Measurements from ENCODE around the gene RIMKLB. TPM values are rescaled to one million over a fixed set of nuclear protein-coding genes. Genes with fewer than 3 reads are reported as not detected.

Gene RIMKLB
- total and polyA plus RNA-seq, 3 experiments from 2014 or later, result 4.3 to 7.9 (median 6.1) TPM

GRCh38 chr12:8678661-8679111 lies 19.1 kb upstream of the RIMKLB start:
- H3K4me3 Mint-ChIP-seq, result peak overlapping the region in 1 of 7 donors; percentile 44
- peaks cover 11 to 14% (median 14%) of the 10 kb centered on the region in 3 donors for H3K4me1 Mint-ChIP-seq
- no peaks in the 10 kb centered on the region for H3K9me3 Mint-ChIP-seq
- ChIA-PET POLR2A (no interaction called here), CTCF (interaction anchor here (0.8 to 2.6 kb wide), 2 partner anchors 212 to 371 kb away, joined by 3 to 11 read pairs; no protein-coding TSS in a partner anchor)
- H3K9me3 ChIP-seq (ENCODE audit: low read length), result no peaks in the 10 kb centered on the region
- H3K27ac ChIP-seq (ENCODE audit: low read depth, low read length), result no peak overlapping the region
- H3K4me1 ChIP-seq (ENCODE audit: insufficient read depth, low read length), result peaks cover 7% of the 10 kb centered on the region
- no peaks in the 10 kb centered on the region for H3K36me3 Mint-ChIP-seq
- H3K36me3 ChIP-seq (ENCODE audit: insufficient read depth, low read length), result no peaks in the 10 kb centered on the region
- H3K27me3 ChIP-seq (ENCODE audit: insufficient read depth, low read length, poor library complexity, severe bottlenecking), result no peaks in the 10 kb centered on the region
- H3K4me3 ChIP-seq (ENCODE audit: low read length), result no peak overlapping the region
- DNase-seq, result no peak
- no peak overlapping the region for H3K27ac Mint-ChIP-seq
- peaks cover 3 to 4% of the 10 kb centered on the region in 2 donors for H3K27me3 Mint-ChIP-seq

GRCh38 chr12:8680533-8680932 lies 17.3 kb upstream of the RIMKLB start:
- no peak overlapping the region for H3K27ac ChIP-seq (ENCODE audit: low read depth, low read length)
- H3K27me3 ChIP-seq (ENCODE audit: insufficient read depth, low read length, poor library complexity, severe bottlenecking), result no peaks in the 10 kb centered on the region
- peaks cover 3 to 4% of the 10 kb centered on the region in 2 donors for H3K27me3 Mint-ChIP-seq
- H3K4me1 Mint-ChIP-seq, result peaks cover 8 to 11% (median 11%) of the 10 kb centered on the region in 3 donors
- H3K4me1 ChIP-seq (ENCODE audit: insufficient read depth, low read length), result peaks cover 5% of the 10 kb centered on the region
- no peaks in the 10 kb centered on the region for H3K36me3 ChIP-seq (ENCODE audit: insufficient read depth, low read length)
- no peaks in the 10 kb centered on the region for H3K36me3 Mint-ChIP-seq
- no peak for DNase-seq
- POLR2A ChIA-PET, result no interaction called here
- H3K4me3 ChIP-seq (ENCODE audit: low read length), result no peak overlapping the region
- H3K9me3 Mint-ChIP-seq, result no peaks in the 10 kb centered on the region
- CTCF ChIA-PET, result interaction anchor here (1.4 to 5.1 kb wide), 4 partner anchors 21 to 369 kb away, joined by 5 to 38 read pairs (median 18); no protein-coding TSS in a partner anchor
- H3K4me3 Mint-ChIP-seq, result no peak overlapping the region
- no peaks in the 10 kb centered on the region for H3K9me3 ChIP-seq (ENCODE audit: low read length)
- H3K27ac Mint-ChIP-seq, result no peak overlapping the region

- H3K4me3 ChIP-seq (ENCODE audit: low read length), result no peak overlapping the region
- H3K27ac ChIP-seq (ENCODE audit: low read depth, low read length), result no peak overlapping the region
- DNase-seq, result no peak
- Mint-ChIP-seq H3K27me3 (peaks cover 3 to 4% of the 10 kb centered on the region in 2 donors), H3K4me1 (peaks cover 6 to 7% (median 7%) of the 10 kb centered on the region in 3 donors), H3K4me3 (no peak overlapping the region), H3K27ac (no peak overlapping the region), H3K9me3 (no peaks in the 10 kb centered on the region), H3K36me3 (no peaks in the 10 kb centered on the region)
- H3K27me3 ChIP-seq (ENCODE audit: insufficient read depth, low read length, poor library complexity, severe bottlenecking), result no peaks in the 10 kb centered on the region
- no peaks in the 10 kb centered on the region for H3K4me1 ChIP-seq (ENCODE audit: insufficient read depth, low read length)
- ChIA-PET POLR2A (no interaction called here), CTCF (interaction anchor here (0.6 to 5.1 kb wide), 21 partner anchors 8 to 368 kb away, joined by 3 to 38 read pairs (median 3); partner anchors contain the start of gene M6PR)
- no peaks in the 10 kb centered on the region for H3K9me3 ChIP-seq (ENCODE audit: low read length)
- no peaks in the 10 kb centered on the region for H3K36me3 ChIP-seq (ENCODE audit: insufficient read depth, low read length)
Measured at GRCh38 chr12:8681129-8681884, 16.5 kb upstream of the RIMKLB start.

GRCh38 chr12:8685051-8685450 lies 12.7 kb upstream of the RIMKLB start:
- Mint-ChIP-seq H3K27me3 (peaks cover 4 to 6% of the 10 kb centered on the region in 2 donors), H3K27ac (peak overlapping the region in 1 of 8 donors; percentile 15), H3K4me3 (no peak overlapping the region), H3K4me1 (peaks cover 6 to 7% (median 7%) of the 10 kb centered on the region in 3 donors), H3K36me3 (no peaks in the 10 kb centered on the region), H3K9me3 (no peaks in the 10 kb centered on the region)
- DNase-seq, result no peak
- no peak overlapping the region for H3K27ac ChIP-seq (ENCODE audit: low read depth, low read length)
- H3K36me3 ChIP-seq (ENCODE audit: insufficient read depth, low read length), result no peaks in the 10 kb centered on the region
- H3K4me3 ChIP-seq (ENCODE audit: low read length), result no peak overlapping the region
- no peaks in the 10 kb centered on the region for H3K9me3 ChIP-seq (ENCODE audit: low read length)
- no peaks in the 10 kb centered on the region for H3K4me1 ChIP-seq (ENCODE audit: insufficient read depth, low read length)
- ChIA-PET POLR2A (interaction anchor here (0.8 kb wide), 1 partner anchor 379 kb away, joined by 3 read pairs; no protein-coding TSS in a partner anchor), CTCF (interaction anchor here (0.6 to 5.1 kb wide), 7 partner anchors 9 to 365 kb away, joined by 3 to 38 read pairs (median 3); partner anchors contain the start of gene M6PR)
- no peaks in the 10 kb centered on the region for H3K27me3 ChIP-seq (ENCODE audit: insufficient read depth, low read length, poor library complexity, severe bottlenecking)

GRCh38 chr12:8687846-8688601 lies 9.8 kb upstream of the RIMKLB start:
- no peak for DNase-seq
- no peaks in the 10 kb centered on the region for H3K9me3 ChIP-seq (ENCODE audit: low read length)
- H3K4me1 ChIP-seq (ENCODE audit: insufficient read depth, low read length), result no peaks in the 10 kb centered on the region
- H3K9me3 Mint-ChIP-seq, result no peaks in the 10 kb centered on the region
- H3K27me3 Mint-ChIP-seq, result peaks cover 0 to 3% of the 10 kb centered on the region in 2 donors
- no peaks in the 10 kb centered on the region for H3K36me3 ChIP-seq (ENCODE audit: insufficient read depth, low read length)
- no peak overlapping the region for H3K4me3 Mint-ChIP-seq
- no peak overlapping the region for H3K27ac ChIP-seq (ENCODE audit: low read depth, low read length)
- ChIA-PET CTCF (interaction anchor here (0.7 to 1.8 kb wide), 5 partner anchors 9 to 361 kb away, joined by 3 read pairs; no protein-coding TSS in a partner anchor), POLR2A (no interaction called here)
- peaks cover 0 to 2% (median 0%) of the 10 kb centered on the region in 3 donors for H3K4me1 Mint-ChIP-seq
- H3K4me3 ChIP-seq (ENCODE audit: low read length), result no peak overlapping the region
- H3K36me3 Mint-ChIP-seq, result no peaks in the 10 kb centered on the region
- H3K27ac Mint-ChIP-seq, result no peak overlapping the region
- H3K27me3 ChIP-seq (ENCODE audit: insufficient read depth, low read length, poor library complexity, severe bottlenecking), result no peaks in the 10 kb centered on the region

- H3K4me1 ChIP-seq (ENCODE audit: insufficient read depth, low read length), result no peaks in the 10 kb centered on the region
- Mint-ChIP-seq H3K9me3 (no peaks in the 10 kb centered on the region), H3K27ac (no peak overlapping the region), H3K36me3 (no peaks in the 10 kb centered on the region), H3K27me3 (peaks cover 0 to 3% of the 10 kb centered on the region in 2 donors), H3K4me1 (peaks cover 0 to 2% (median 0%) of the 10 kb centered on the region in 3 donors), H3K4me3 (no peak overlapping the region)
- DNase-seq, result no peak
- H3K27ac ChIP-seq (ENCODE audit: low read depth, low read length), result no peak overlapping the region
- CTCF ChIA-PET, result no interaction called here
- POLR2A ChIA-PET, result no interaction called here
- H3K9me3 ChIP-seq (ENCODE audit: low read length), result no peaks in the 10 kb centered on the region
- H3K36me3 ChIP-seq (ENCODE audit: insufficient read depth, low read length), result no peaks in the 10 kb centered on the region
- no peak overlapping the region for H3K4me3 ChIP-seq (ENCODE audit: low read length)
- H3K27me3 ChIP-seq (ENCODE audit: insufficient read depth, low read length, poor library complexity, severe bottlenecking), result no peaks in the 10 kb centered on the region
Measured at GRCh38 chr12:8689681-8690080, 8.1 kb upstream of the RIMKLB start.

GRCh38 chr12:8692573-8692972 lies 5.2 kb upstream of the RIMKLB start:
- peaks cover 0 to 3% of the 10 kb centered on the region in 2 donors for H3K27me3 Mint-ChIP-seq
- no peak for DNase-seq
- no peak overlapping the region for H3K27ac ChIP-seq (ENCODE audit: low read depth, low read length)
- H3K4me3 Mint-ChIP-seq, result peak overlapping the region in 1 of 7 donors; percentile 11
- H3K4me1 Mint-ChIP-seq, result peaks cover 8 to 11% (median 8%) of the 10 kb centered on the region in 3 donors
- H3K36me3 Mint-ChIP-seq, result peaks cover 0 to 3% (median 0%) of the 10 kb centered on the region in 3 donors
- CTCF ChIA-PET, result interaction anchor here (1.5 kb wide), 1 partner anchor 149 kb away, joined by 4 read pairs; no protein-coding TSS in a partner anchor
- H3K36me3 ChIP-seq (ENCODE audit: insufficient read depth, low read length), result no peaks in the 10 kb centered on the region
- no peaks in the 10 kb centered on the region for H3K9me3 ChIP-seq (ENCODE audit: low read length)
- POLR2A ChIA-PET, result no interaction called here
- peaks cover 9% of the 10 kb centered on the region for H3K4me1 ChIP-seq (ENCODE audit: insufficient read depth, low read length)
- peak overlapping the region in 2 of 8 donors; percentile 22 to 25 for H3K27ac Mint-ChIP-seq
- H3K27me3 ChIP-seq (ENCODE audit: insufficient read depth, low read length, poor library complexity, severe bottlenecking), result no peaks in the 10 kb centered on the region
- H3K9me3 Mint-ChIP-seq, result no peaks in the 10 kb centered on the region
- H3K4me3 ChIP-seq (ENCODE audit: low read length), result no peak overlapping the region

All from CD8-positive, alpha-beta memory T cell (primary cell).